ENCODE measurements around the gene NRTN.

- TF ChIP-seq CTCF (conservative IDR thresholded peaks at IDR 0.05; ENCODE audit: low read length) (no peak), EZH2phosphoT487 (IDR thresholded peaks at IDR 0.05; ENCODE audit: borderline replicate concordance, low read depth, low read length) (no peak)
These were observed 39.9 kb downstream of the NRTN start for GRCh38 chr19:5844456-5845433.
